ENCODE data around the gene ANO6.

Gene ANO6

DNA sequence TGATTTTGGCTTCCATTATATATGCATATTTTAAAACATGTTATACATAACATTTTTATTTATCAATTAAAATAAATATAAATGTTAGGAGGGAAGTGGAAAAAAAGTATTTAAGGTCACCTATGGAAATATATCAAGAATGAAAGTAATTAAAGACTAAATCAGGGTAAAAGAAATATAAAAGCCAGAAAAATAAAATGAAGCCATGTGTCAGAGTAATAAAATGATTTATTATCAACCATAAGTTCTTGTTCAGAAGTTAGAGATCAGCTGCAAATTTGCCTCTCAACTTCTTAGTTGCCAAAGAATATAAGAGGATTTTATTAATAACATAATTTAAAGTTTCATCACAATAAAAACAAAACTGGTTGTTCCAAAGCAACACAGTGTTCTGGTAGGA lies 121.9 kb downstream of the ANO6 start:
- TF ChIP-seq, protein P1, sequence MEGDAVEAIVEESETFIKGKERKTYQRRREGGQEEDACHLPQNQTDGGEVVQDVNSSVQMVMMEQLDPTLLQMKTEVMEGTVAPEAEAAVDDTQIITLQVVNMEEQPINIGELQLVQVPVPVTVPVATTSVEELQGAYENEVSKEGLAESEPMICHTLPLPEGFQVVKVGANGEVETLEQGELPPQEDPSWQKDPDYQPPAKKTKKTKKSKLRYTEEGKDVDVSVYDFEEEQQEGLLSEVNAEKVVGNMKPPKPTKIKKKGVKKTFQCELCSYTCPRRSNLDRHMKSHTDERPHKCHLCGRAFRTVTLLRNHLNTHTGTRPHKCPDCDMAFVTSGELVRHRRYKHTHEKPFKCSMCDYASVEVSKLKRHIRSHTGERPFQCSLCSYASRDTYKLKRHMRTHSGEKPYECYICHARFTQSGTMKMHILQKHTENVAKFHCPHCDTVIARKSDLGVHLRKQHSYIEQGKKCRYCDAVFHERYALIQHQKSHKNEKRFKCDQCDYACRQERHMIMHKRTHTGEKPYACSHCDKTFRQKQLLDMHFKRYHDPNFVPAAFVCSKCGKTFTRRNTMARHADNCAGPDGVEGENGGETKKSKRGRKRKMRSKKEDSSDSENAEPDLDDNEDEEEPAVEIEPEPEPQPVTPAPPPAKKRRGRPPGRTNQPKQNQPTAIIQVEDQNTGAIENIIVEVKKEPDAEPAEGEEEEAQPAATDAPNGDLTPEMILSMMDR (IDR thresholded peaks at IDR 0.05; ENCODE audit: borderline replicate concordance, insufficient read depth, low read depth, low read length), result no peak
- no peak overlapping the region for H3K4me3 ChIP-seq (ENCODE audit: low read depth, low read length)

DNA sequence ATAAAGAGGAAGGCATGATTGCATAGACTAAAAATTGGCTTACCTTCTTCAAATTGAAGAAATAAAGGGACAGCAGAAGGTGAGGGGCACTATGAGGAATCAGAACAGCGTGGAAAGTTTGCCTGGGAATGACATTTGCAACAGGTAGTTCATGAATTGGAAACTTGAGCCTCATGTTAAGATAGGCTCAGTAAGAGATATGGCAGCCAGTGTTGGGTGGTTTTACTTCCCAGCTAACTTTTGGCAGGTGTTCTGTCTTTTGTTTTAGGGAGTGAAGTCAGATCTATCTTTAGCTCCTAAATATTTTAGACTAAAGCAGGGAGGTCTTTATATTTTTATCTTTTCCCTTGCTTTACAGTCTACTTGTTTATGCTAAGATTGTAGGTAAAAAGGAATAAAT lies 122.4 kb downstream of the ANO6 start:
- TF ChIP-seq, protein P1 (IDR thresholded peaks at IDR 0.05; ENCODE audit: borderline replicate concordance, insufficient read depth, low read depth, low read length), result no peak
- no peak overlapping the region for H3K4me3 ChIP-seq (ENCODE audit: low read depth, low read length)

DNA sequence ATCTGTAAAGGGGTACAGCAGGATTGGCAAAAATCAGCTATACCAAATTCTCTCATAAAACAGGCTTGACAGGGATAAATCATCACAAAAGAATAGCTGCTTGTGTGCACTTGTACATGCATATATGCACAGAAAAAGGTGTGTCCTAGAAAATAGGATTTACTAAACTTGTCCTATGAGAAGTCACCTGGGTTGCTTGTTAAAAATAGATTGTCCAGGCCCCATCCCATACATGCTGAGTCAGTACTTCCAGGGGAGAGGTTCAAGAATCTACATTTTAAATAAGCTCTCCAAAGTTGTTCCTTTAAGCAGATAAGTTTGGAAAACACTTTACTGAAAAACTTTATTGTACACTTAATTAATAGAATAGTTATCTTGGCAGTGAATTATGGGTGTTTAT lies 123.1 kb downstream of the ANO6 start:
- TF ChIP-seq, protein P1 (IDR thresholded peaks at IDR 0.05; ENCODE audit: borderline replicate concordance, insufficient read depth, low read depth, low read length), result no peak

DNA sequence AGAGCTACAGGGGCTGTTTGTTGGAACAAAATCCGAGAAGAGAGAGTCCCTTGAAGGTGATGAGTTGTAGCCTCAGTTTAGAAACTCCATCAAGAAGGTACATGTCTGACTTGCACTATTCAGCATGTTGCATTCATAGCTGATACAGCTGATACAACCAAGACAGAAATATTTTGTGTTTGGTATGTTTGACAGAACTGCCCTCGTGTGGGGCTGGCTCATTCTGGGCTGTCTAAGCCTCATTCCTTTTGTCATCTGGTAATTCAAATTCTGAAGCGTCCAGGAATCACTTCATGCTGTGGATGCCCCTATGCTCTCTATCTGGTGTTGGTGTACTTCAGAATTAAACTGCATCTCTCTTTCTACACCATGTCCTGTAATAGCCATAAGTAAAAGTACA lies 126.3 kb downstream of the ANO6 start:
- H3K4me3 ChIP-seq (ENCODE audit: low read depth, low read length), result no peak overlapping the region
- TF ChIP-seq, protein P1 (IDR thresholded peaks at IDR 0.05; ENCODE audit: borderline replicate concordance, insufficient read depth, low read depth, low read length), result no peak

More for the DNA sequence above, 123.1 kb downstream of the ANO6 start:
- H3K4me3 ChIP-seq (ENCODE audit: low read depth, low read length), result no peak overlapping the region

DNA sequence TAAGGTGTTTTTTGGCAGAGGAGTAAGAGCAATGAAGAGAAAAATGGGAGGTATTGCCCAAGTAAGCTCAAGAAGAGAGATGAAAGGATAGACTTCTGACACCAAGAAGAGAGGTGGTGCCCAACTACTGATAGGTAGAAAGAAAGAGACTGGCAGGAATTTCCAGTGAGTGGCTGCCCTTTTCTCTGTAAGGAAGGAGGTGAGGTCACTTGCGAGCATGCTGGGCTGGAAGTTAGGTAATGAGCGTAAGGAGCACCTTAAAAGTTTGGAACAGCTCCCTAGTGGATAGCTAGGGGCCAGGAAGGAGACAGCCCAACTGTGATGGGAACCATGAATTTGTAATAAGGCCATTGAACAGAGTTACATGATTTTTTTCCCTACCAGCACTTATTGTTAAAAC lies 127.0 kb downstream of the ANO6 start:
- H3K4me3 ChIP-seq (ENCODE audit: low read depth, low read length), result no peak overlapping the region
- TF ChIP-seq, protein P1 (IDR thresholded peaks at IDR 0.05; ENCODE audit: borderline replicate concordance, insufficient read depth, low read depth, low read length), result no peak

DNA sequence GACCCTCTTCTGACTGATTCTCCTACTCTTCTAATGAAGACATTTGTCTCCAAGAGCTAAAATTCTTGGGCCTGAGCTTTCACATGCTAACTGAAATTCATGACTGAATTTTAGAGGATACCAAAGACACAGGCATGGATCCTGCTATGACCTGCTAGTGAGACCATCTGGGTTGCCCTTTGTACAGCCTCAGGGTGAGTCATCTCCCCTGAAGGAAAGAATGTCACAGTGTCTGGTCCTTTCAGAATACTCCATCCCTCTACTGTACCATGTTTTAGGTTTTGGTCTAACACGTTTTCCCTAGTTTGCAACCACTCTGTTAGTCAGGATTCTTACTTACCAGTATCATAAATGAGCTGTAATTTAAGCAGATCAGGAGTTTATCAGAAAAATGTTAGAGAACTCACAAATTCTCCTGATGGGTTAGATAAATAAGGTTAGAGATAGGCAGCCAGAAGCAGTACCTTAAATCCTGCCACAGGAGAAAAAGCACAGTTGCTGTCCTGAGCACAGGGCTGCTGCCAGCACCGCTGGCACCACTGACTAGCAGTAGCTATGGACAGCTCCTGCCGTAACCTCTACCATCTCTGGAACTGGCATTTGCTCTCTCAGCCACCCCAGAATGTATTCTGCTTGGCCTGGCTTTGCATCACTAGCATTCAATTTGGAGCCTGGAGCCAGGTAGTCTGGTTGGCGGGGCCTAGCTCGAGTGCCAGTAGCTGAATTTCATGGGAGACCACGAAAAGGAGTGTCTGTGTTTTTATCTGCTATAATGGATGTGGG lies 127.6 kb downstream of the ANO6 start:
- TF ChIP-seq, protein P1 (IDR thresholded peaks at IDR 0.05; ENCODE audit: borderline replicate concordance, insufficient read depth, low read depth, low read length), result no peak
- H3K4me3 ChIP-seq (ENCODE audit: low read depth, low read length), result no peak overlapping the region

DNA sequence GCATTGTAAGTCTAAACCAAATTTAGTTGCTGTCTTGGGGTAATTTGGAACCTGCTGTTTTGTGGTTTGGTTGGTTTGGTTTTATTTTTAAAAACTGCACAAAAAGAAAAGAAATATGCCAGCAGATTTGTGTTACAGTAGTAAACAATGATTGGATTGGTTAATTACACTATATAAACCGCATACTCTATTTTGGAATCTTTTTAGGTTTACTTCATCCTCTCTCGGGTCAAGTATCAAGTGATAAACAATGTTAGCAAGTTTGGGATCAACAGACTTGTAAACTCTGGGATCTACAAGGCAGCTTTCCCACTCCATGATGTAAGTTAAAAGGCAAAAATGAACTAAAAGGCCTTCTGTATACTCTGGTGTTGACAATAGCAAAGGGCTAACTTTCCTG lies 132.4 kb downstream of the ANO6 start:
- H3K4me3 ChIP-seq (ENCODE audit: low read depth, low read length), result no peak overlapping the region
- TF ChIP-seq, protein P1 (IDR thresholded peaks at IDR 0.05; ENCODE audit: borderline replicate concordance, insufficient read depth, low read depth, low read length), result no peak

Measured in GM12875 (cell line).